MM.1S (cell line): Measurements from ENCODE around the gene NLRP12.

Source experiments
- DNase-seq: peaks from one replicate; pipeline ENCODE4 v3.0.0-alpha.2; 2015
- H2AFZ ChIP-seq: fragments of 300-600 bp; sonication (generic); 2 replicates; pipeline ENCODE4 v1.6.0; 2016; ENCODE audit warnings: antibody characterized with exemption, low read length
- H3F3A ChIP-seq: fragments of 300-600 bp; sonication (generic); 2 replicates; pipeline ENCODE4 v1.6.1; 2016; ENCODE audit warnings: mild to moderate bottlenecking, antibody characterized with exemption, low read length, moderate library complexity, mixed read lengths; ENCODE audit not compliant: insufficient read depth
- H3K27ac ChIP-seq: fragments of 300-600 bp; sonication (generic); 2 replicates; pipeline ENCODE4 v1.5.1; 2016; ENCODE audit warnings: mild to moderate bottlenecking, low read length
- H3K27me3 ChIP-seq: fragments of 300-600 bp; sonication (generic); replicated peaks from 2 replicates; pipeline ENCODE4 v1.6.0; 2016; ENCODE audit warnings: low read length; ENCODE audit not compliant: insufficient read depth
- H3K36me3 ChIP-seq: fragments of 300-600 bp; sonication (generic); replicated peaks from 2 replicates; pipeline ENCODE4 v1.6.1; 2016; ENCODE audit warnings: mild to moderate bottlenecking, low read length, mixed read lengths; ENCODE audit not compliant: insufficient read depth
- H3K4me1 ChIP-seq: fragments of 300-600 bp; sonication (generic); 2 replicates; pipeline ENCODE4 v1.6.1; 2016; ENCODE audit warnings: low read length, mixed read lengths
- H3K4me2 ChIP-seq: fragments of 300-600 bp; sonication (generic); 2 replicates; pipeline ENCODE4 v1.6.0; 2016; ENCODE audit warnings: low read depth, low read length
- H3K4me3 ChIP-seq: fragments of 300-600 bp; sonication (generic); 2 replicates; pipeline ENCODE4 v1.5.1; 2016; ENCODE audit warnings: low read length, mixed read lengths
- H3K79me2 ChIP-seq: fragments of 300-600 bp; sonication (generic); 2 replicates; pipeline ENCODE4 v1.6.1; 2016; ENCODE audit warnings: mixed run types, low read length, mixed read lengths
- H3K9ac ChIP-seq: fragments of 300-600 bp; sonication (generic); 2 replicates; pipeline ENCODE4 v1.6.1; 2016; ENCODE audit warnings: low read length, mixed read lengths
- H3K9me2 ChIP-seq: fragments of 300-600 bp; sonication (generic); replicated peaks from 2 replicates; pipeline ENCODE4 v1.6.1; 2016; ENCODE audit warnings: mild to moderate bottlenecking, low read length, mixed read lengths; ENCODE audit not compliant: insufficient read depth
- H3K9me3 ChIP-seq: fragments of 300-600 bp; sonication (generic); replicated peaks from 2 replicates; pipeline ENCODE4 v1.6.1; 2016; ENCODE audit warnings: mild to moderate bottlenecking, low read length, mixed read lengths; ENCODE audit not compliant: insufficient read depth
- H4K20me1 ChIP-seq: fragments of 300-600 bp; sonication (generic); 2 replicates; pipeline ENCODE4 v1.6.1; 2016; ENCODE audit warnings: mild to moderate bottlenecking, low read length, moderate library complexity, mixed read lengths; ENCODE audit not compliant: insufficient read depth
- CTCF ChIP-seq: fragments of 300-600 bp; sonication (generic); IDR thresholded peaks from 2 replicates; pipeline ENCODE4 v1.5.1; 2016; ENCODE audit warnings: antibody characterized with exemption, low read length, mixed read lengths
- EZH2 ChIP-seq: fragments of 300-600 bp; sonication (generic); optimal IDR thresholded peaks from 2 replicates; pipeline ENCODE3; 2017; ENCODE audit warnings: low read depth, mild to moderate bottlenecking, antibody characterized with exemption, low read length, mixed read lengths
- EZH2phosphoT487 ChIP-seq: fragments of 300-600 bp; sonication (generic); IDR thresholded peaks from 2 replicates; pipeline ENCODE4 v1.6.1; 2018; ENCODE audit warnings: antibody characterized with exemption, low read length

The NLRP12 gene

GRCh38 chr19:53865918-53866864 lies 42.1 kb upstream of the NLRP12 start:
- no peaks in the 10 kb centered on the region for H3K36me3 ChIP-seq
- no peaks in the 10 kb centered on the region for H3K9me3 ChIP-seq
- no peak overlapping the region for H3K27ac ChIP-seq
- TF ChIP-seq EZH2phosphoT487: no peak
- TF ChIP-seq CTCF: no peak
- TF ChIP-seq EZH2: no peak
- H3K27me3 ChIP-seq: 0 out of 2 replicates have a peak, but pooled peaks cover 5% of the 10 kb centered on the region
- H3K4me1 ChIP-seq: no peaks in the 10 kb centered on the region
- no peaks in the 10 kb centered on the region for H3K9me2 ChIP-seq
- no peak overlapping the region for H3K4me3 ChIP-seq
- no peaks in the 10 kb centered on the region for H3F3A ChIP-seq
- no peak for DNase-seq
- no peak overlapping the region for H3K4me2 ChIP-seq
- no peak overlapping the region for H3K9ac ChIP-seq
- H2AFZ ChIP-seq: no peak overlapping the region
- no peaks in the 10 kb centered on the region for H3K79me2 ChIP-seq
- H4K20me1 ChIP-seq: no peaks in the 10 kb centered on the region

- no peaks in the 10 kb centered on the region for H4K20me1 ChIP-seq
- no peaks in the 10 kb centered on the region for H3K9me2 ChIP-seq
- 0 out of 2 replicates have a peak, but pooled peaks cover 5% of the 10 kb centered on the region for H3K27me3 ChIP-seq
- no peaks in the 10 kb centered on the region for H3F3A ChIP-seq
- H3K36me3 ChIP-seq: no peaks in the 10 kb centered on the region
- H3K9ac ChIP-seq: no peak overlapping the region
- TF ChIP-seq EZH2: no peak
- no peak for TF ChIP-seq EZH2phosphoT487
- no peak for TF ChIP-seq CTCF
- no peak overlapping the region for H3K27ac ChIP-seq
- no peak overlapping the region for H2AFZ ChIP-seq
- no peaks in the 10 kb centered on the region for H3K9me3 ChIP-seq
- no peaks in the 10 kb centered on the region for H3K4me1 ChIP-seq
- no peaks in the 10 kb centered on the region for H3K79me2 ChIP-seq
- no peak overlapping the region for H3K4me3 ChIP-seq
- no peak for DNase-seq
- no peak overlapping the region for H3K4me2 ChIP-seq
Measured at GRCh38 chr19:53865523-53865917, 41.4 kb upstream of the NLRP12 start.

- no peaks in the 10 kb centered on the region for H3F3A ChIP-seq
- H3K27ac ChIP-seq: no peak overlapping the region
- no peaks in the 10 kb centered on the region for H4K20me1 ChIP-seq
- no peaks in the 10 kb centered on the region for H3K9me2 ChIP-seq
- H3K9ac ChIP-seq: no peak overlapping the region
- no peaks in the 10 kb centered on the region for H3K79me2 ChIP-seq
- 0 out of 2 replicates have a peak, but pooled peaks cover 5% of the 10 kb centered on the region for H3K27me3 ChIP-seq
- H3K4me3 ChIP-seq: no peak overlapping the region
- no peaks in the 10 kb centered on the region for H3K9me3 ChIP-seq
- no peak for DNase-seq
- H3K4me1 ChIP-seq: no peaks in the 10 kb centered on the region
- TF ChIP-seq CTCF (no peak), EZH2 (no peak)
- H3K36me3 ChIP-seq: no peaks in the 10 kb centered on the region
- no peak overlapping the region for H2AFZ ChIP-seq
- no peak overlapping the region for H3K4me2 ChIP-seq
Measured at GRCh38 chr19:53864308-53864836, 40.3 kb upstream of the NLRP12 start.
